Measurements from ENCODE around the gene PAQR8. TPM values are rescaled to one million over a fixed set of nuclear protein-coding genes. Genes with fewer than 3 reads are reported as not detected.
A peak's percentile ranks its signal among the peaks of the same experiment; 100 is the strongest.

The PAQR8 gene
- total and polyA plus RNA-seq, 2 of the 13 experiments (the other 11 are each of a cell fraction or from before 2014, with no cell fraction given) = 37.7 to 50.7 TPM

DNA sequence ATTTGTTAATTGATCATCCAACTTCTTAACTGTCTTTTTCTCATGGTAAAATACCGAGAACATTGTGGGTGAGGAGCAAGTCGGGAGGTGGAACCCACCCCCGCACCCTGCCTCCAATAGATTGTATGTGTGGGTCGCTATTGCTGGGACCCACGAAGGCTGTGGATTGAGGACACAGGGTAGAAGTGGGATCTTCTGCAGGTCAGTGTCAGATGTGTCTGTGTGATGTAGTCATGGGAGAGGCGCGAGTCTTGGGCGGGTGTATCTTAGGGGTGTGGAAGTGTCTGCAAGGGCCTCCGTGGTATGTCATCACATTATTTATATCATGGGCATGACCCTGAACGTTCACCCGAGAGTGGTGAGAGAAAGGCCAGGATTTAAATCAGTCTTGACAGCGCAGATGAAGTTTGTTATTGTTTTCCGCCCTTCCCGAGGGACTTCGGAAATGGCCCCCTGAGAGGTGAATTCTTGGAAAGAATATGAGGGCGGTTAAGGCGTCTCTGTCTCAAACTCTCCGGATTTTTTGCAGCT is 472 bp upstream of the PAQR8 start (continued):
- TF ChIP-seq KLF13 (CRISPR knock-in tag; IDR thresholded peaks at IDR 0.05) (no peak), TCF12 (IDR thresholded peaks at IDR 0.05) (no peak), TCF12 (CRISPR knock-in tag; IDR thresholded peaks at IDR 0.05) (0 out of 2 replicates have a peak, but pooled peaks have one; percentile 13), MAF1 (CRISPR knock-in tag; IDR thresholded peaks at IDR 0.05; ENCODE audit: borderline replicate concordance) (no peak), JUNB (CRISPR knock-in tag; IDR thresholded peaks at IDR 0.05; ENCODE audit: borderline replicate concordance) (no peak), ZNF619 (CRISPR knock-in tag; IDR thresholded peaks at IDR 0.05) (no peak), HMG20B (CRISPR knock-in tag; conservative IDR thresholded peaks at IDR 0.05) (no peak), ZFP90 (CRISPR knock-in tag; IDR thresholded peaks at IDR 0.05; ENCODE audit: borderline replicate concordance) (0 out of 2 replicates have a peak, but pooled peaks have one; percentile 3), NRL (CRISPR knock-in tag; IDR thresholded peaks at IDR 0.05; ENCODE audit: borderline replicate concordance) (no peak), ZNF788 (CRISPR knock-in tag; IDR thresholded peaks at IDR 0.05; ENCODE audit: borderline replicate concordance) (peak; percentile 17; the same call in 1 of the 2 replicates), GZF1 (CRISPR knock-in tag; IDR thresholded peaks at IDR 0.05) (0 out of 2 replicates have a peak, but pooled peaks have one; percentile 42), CEBPG (CRISPR knock-in tag; IDR thresholded peaks at IDR 0.05) (no peak), AGO2 (optimal IDR thresholded peaks at IDR 0.05; ENCODE audit: low read depth, low read length) (no peak), RFX5 (IDR thresholded peaks at IDR 0.05; ENCODE audit: low read depth, low read length) (no peak)
- TF ChIP-seq, protein P1, sequence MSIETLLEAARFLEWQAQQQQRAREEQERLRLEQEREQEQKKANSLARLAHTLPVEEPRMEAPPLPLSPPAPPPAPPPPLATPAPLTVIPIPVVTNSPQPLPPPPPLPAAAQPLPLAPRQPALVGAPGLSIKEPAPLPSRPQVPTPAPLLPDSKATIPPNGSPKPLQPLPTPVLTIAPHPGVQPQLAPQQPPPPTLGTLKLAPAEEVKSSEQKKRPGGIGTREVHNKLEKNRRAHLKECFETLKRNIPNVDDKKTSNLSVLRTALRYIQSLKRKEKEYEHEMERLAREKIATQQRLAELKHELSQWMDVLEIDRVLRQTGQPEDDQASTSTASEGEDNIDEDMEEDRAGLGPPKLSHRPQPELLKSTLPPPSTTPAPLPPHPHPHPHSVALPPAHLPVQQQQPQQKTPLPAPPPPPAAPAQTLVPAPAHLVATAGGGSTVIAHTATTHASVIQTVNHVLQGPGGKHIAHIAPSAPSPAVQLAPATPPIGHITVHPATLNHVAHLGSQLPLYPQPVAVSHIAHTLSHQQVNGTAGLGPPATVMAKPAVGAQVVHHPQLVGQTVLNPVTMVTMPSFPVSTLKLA (IDR thresholded peaks at IDR 0.05) = no peak
- TF ChIP-seq, protein P2, sequence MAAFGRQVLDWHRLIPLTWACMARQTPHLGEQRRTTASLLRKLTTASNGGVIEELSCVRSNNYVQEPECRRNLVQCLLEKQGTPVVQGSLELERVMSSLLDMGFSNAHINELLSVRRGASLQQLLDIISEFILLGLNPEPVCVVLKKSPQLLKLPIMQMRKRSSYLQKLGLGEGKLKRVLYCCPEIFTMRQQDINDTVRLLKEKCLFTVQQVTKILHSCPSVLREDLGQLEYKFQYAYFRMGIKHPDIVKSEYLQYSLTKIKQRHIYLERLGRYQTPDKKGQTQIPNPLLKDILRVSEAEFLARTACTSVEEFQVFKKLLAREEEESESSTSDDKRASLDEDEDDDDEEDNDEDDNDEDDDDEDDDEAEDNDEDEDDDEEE (CRISPR knock-in tag; IDR thresholded peaks at IDR 0.05) = 0 out of 2 replicates have a peak, but pooled peaks have one; percentile 18
- TF ChIP-seq, protein P3, sequence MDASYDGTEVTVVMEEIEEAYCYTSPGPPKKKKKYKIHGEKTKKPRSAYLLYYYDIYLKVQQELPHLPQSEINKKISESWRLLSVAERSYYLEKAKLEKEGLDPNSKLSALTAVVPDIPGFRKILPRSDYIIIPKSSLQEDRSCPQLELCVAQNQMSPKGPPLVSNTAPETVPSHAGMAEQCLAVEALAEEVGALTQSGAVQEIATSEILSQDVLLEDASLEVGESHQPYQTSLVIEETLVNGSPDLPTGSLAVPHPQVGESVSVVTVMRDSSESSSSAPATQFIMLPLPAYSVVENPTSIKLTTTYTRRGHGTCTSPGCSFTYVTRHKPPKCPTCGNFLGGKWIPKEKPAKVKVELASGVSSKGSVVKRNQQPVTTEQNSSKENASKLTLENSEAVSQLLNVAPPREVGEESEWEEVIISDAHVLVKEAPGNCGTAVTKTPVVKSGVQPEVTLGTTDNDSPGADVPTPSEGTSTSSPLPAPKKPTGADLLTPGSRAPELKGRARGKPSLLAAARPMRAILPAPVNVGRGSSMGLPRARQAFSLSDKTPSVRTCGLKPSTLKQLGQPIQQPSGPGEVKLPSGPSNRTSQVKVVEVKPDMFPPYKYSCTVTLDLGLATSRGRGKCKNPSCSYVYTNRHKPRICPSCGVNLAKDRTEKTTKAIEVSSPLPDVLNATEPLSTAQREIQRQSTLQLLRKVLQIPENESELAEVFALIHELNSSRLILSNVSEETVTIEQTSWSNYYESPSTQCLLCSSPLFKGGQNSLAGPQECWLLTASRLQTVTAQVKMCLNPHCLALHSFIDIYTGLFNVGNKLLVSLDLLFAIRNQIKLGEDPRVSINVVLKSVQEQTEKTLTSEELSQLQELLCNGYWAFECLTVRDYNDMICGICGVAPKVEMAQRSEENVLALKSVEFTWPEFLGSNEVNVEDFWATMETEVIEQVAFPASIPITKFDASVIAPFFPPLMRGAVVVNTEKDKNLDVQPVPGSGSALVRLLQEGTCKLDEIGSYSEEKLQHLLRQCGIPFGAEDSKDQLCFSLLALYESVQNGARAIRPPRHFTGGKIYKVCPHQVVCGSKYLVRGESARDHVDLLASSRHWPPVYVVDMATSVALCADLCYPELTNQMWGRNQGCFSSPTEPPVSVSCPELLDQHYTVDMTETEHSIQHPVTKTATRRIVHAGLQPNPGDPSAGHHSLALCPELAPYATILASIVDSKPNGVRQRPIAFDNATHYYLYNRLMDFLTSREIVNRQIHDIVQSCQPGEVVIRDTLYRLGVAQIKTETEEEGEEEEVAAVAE (CRISPR knock-in tag; IDR thresholded peaks at IDR 0.05; ENCODE audit: borderline replicate concordance) = no peak
- TF ChIP-seq, protein P4, sequence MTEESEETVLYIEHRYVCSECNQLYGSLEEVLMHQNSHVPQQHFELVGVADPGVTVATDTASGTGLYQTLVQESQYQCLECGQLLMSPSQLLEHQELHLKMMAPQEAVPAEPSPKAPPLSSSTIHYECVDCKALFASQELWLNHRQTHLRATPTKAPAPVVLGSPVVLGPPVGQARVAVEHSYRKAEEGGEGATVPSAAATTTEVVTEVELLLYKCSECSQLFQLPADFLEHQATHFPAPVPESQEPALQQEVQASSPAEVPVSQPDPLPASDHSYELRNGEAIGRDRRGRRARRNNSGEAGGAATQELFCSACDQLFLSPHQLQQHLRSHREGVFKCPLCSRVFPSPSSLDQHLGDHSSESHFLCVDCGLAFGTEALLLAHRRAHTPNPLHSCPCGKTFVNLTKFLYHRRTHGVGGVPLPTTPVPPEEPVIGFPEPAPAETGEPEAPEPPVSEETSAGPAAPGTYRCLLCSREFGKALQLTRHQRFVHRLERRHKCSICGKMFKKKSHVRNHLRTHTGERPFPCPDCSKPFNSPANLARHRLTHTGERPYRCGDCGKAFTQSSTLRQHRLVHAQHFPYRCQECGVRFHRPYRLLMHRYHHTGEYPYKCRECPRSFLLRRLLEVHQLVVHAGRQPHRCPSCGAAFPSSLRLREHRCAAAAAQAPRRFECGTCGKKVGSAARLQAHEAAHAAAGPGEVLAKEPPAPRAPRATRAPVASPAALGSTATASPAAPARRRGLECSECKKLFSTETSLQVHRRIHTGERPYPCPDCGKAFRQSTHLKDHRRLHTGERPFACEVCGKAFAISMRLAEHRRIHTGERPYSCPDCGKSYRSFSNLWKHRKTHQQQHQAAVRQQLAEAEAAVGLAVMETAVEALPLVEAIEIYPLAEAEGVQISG (CRISPR knock-in tag; IDR thresholded peaks at IDR 0.05) = no peak
- TF ChIP-seq, protein P5, sequence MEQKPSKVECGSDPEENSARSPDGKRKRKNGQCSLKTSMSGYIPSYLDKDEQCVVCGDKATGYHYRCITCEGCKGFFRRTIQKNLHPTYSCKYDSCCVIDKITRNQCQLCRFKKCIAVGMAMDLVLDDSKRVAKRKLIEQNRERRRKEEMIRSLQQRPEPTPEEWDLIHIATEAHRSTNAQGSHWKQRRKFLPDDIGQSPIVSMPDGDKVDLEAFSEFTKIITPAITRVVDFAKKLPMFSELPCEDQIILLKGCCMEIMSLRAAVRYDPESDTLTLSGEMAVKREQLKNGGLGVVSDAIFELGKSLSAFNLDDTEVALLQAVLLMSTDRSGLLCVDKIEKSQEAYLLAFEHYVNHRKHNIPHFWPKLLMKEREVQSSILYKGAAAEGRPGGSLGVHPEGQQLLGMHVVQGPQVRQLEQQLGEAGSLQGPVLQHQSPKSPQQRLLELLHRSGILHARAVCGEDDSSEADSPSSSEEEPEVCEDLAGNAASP (CRISPR knock-in tag; IDR thresholded peaks at IDR 0.05; ENCODE audit: borderline replicate concordance) = 0 out of 2 replicates have a peak, but pooled peaks have one; percentile 2
